AG09309 (cell line): Measurements from ENCODE around the gene NAIP.
"Not testable (repeated sequence)": the region's sequence is repeated elsewhere in the genome, so short reads cannot be mapped to it uniquely, and the experiment has no call there.

Experiments
- DNase-seq: peaks from one replicate; pipeline ENCODE4 v3.0.0-alpha.2; 2010; ENCODE audit warnings: low read depth
- H3K4me3 ChIP-seq: 2 replicates; pipeline ENCODE4 v1.5.1; 2011; ENCODE audit warnings: mild to moderate bottlenecking, low read depth, low read length, moderate library complexity; ENCODE audit not compliant: control insufficient read depth
- CTCF ChIP-seq: IDR thresholded peaks from 2 replicates; pipeline ENCODE4 v1.5.1; 2011; ENCODE audit warnings: mild to moderate bottlenecking, low read depth, low read length, inconsistent platforms; ENCODE audit not compliant: insufficient read depth, control insufficient read depth; ENCODE audit errors: missing control alignments

The NAIP gene

GRCh38 chr5:71013575-71013974 is 11.6 kb downstream of the NAIP start:
- TF ChIP-seq CTCF = no peak
- no peak for DNase-seq
- H3K4me3 ChIP-seq = no peak overlapping the region

GRCh38 chr5:71011194-71011792 is 13.8 kb downstream of the NAIP start:
- no peak overlapping the region for H3K4me3 ChIP-seq
- no peak for DNase-seq
- no peak for TF ChIP-seq CTCF

- not testable (repeated sequence) for H3K4me3 ChIP-seq, DNase-seq
Observed at GRCh38 chr5:71006983-71007382, 18.2 kb downstream of the NAIP start.

GRCh38 chr5:70984882-70985281 is 40.3 kb downstream of the NAIP start:
- DNase-seq, H3K4me3 ChIP-seq: not testable (repeated sequence)

GRCh38 chr5:70967220-70967619 is 57.9 kb downstream of the NAIP start:
- not testable (repeated sequence) for H3K4me3 ChIP-seq, DNase-seq

- not testable (repeated sequence) for H3K4me3 ChIP-seq, DNase-seq
Observed at GRCh38 chr5:70964531-70964930, 60.6 kb downstream of the NAIP start.

GRCh38 chr5:70953068-70953467 is 72.1 kb downstream of the NAIP start:
- not testable (repeated sequence) for H3K4me3 ChIP-seq, DNase-seq

GRCh38 chr5:70932560-70932959 is 92.6 kb downstream of the NAIP start:
- H3K4me3 ChIP-seq, DNase-seq: not testable (repeated sequence)

- DNase-seq, H3K4me3 ChIP-seq: not testable (repeated sequence)
Observed at GRCh38 chr5:70931709-70932368, 93.3 kb downstream of the NAIP start.

- not testable (repeated sequence) for H3K4me3 ChIP-seq
Observed at GRCh38 chr5:70925211-70925562, 100.0 kb downstream of the NAIP start.

More at GRCh38 chr5:70925211-70925562, 100.0 kb downstream of the NAIP start:
- DNase-seq = not testable (repeated sequence)
